Dendritic cell treated with granulocyte-macrophage colony-stimulating factor and Interleukin-4, amounts not matched to agents 40 ng/mL and 50 ng/mL, for 4 days (primary cell): ENCODE measurements around the gene TARBP1.
A peak's percentile ranks its signal among the peaks of the same experiment; 100 is the strongest.

Experiments
- H3K27ac Mint-ChIP-seq: one replicate; pipeline ENCODE4 v1.8.0; 2022; ENCODE audit warnings: mild to moderate bottlenecking, mixed read lengths
- H3K27me3 Mint-ChIP-seq: one replicate; pipeline ENCODE4 v1.8.0; 2022; ENCODE audit warnings: mild to moderate bottlenecking, mixed read lengths
- H3K36me3 Mint-ChIP-seq: one replicate; pipeline ENCODE4 v1.8.0; 2022; ENCODE audit warnings: low read depth, mixed read lengths
- H3K4me1 Mint-ChIP-seq: one replicate; pipeline ENCODE4 v1.8.0; 2022; ENCODE audit warnings: low read depth, mixed read lengths
- H3K4me3 Mint-ChIP-seq: one replicate; pipeline ENCODE4 v1.8.0; 2022; ENCODE audit warnings: mild to moderate bottlenecking, moderate library complexity, mixed read lengths
- H3K9me3 Mint-ChIP-seq: one replicate; pipeline ENCODE4 v1.8.0; 2022; ENCODE audit warnings: mixed read lengths
- intact Hi-C: fragments of 100-400 bp; cut with micrococcal nuclease; formaldehyde crosslinking; loops from one replicate; pipeline ENCODE4 v1.15.0; 2022

Gene TARBP1

DNA sequence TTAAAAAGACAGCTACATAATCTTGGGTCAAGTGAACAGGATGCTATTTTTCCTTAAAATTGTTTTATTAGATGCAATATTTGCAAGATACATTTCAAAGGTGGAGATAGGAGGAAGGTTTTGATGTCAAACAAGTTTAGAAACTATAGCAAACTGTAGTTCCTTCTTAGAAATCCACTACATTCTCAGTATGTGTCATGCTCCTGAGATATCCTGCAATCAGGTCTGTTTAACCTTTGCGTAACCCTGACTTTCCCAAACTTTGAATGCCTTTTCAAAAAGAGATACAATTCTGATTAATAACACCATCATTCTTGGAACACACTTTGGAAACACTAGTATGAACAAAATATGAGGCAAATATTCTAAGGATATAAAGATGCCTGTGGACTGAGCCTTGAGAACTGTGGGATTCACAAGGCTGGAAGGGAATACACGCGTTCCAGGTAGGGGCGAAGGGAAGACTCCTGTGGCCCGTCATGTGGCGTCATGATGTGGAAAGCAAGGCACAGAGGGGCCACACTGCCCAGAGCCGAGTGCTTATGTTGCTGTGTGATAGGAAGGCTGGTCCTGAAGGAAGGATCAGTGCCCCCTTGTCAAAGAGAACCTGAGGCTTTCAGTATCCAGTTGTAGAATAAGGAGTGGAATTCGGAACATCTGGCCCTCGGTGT lies 19.6 kb upstream of the TARBP1 start:
- Mint-ChIP-seq H3K27ac (peak overlapping the region; percentile 91), H3K36me3 (no peaks in the 10 kb centered on the region), H3K9me3 (no peaks in the 10 kb centered on the region), H3K27me3 (no peaks in the 10 kb centered on the region), H3K4me3 (no peak overlapping the region), H3K4me1 (peaks cover 49% of the 10 kb centered on the region)
- intact Hi-C loops = loop anchor here (1.0 to 5.0 kb wide), 6 partner anchors 34 to 585 kb away; no protein-coding TSS in a partner anchor

DNA sequence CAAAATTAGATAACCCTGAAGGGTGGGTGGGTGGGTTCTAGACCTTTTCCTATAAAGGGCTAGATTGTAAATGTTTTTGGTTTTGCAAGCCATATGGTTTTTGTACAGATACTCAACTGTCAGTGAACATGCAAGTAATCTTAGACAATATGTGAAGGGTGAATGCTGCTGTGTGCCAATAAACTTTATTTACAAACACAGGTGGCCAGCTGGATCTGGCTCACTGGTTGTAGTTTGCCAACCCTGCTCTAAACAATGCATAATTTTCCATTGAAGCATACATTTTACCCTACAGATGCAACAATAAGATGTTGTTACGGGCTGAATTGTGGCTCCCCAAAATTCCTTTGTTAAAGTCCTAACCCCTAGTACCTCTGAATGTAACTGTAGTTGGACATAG lies 18.6 kb upstream of the TARBP1 start:
- Mint-ChIP-seq H3K4me1 (peaks cover 44% of the 10 kb centered on the region), H3K9me3 (no peaks in the 10 kb centered on the region), H3K27ac (peak overlapping the region; percentile 60), H3K27me3 (no peaks in the 10 kb centered on the region), H3K4me3 (no peak overlapping the region), H3K36me3 (no peaks in the 10 kb centered on the region)
- intact Hi-C loops = loop anchor here (5.0 kb wide), 4 partner anchors 35 to 480 kb away; no protein-coding TSS in a partner anchor

DNA sequence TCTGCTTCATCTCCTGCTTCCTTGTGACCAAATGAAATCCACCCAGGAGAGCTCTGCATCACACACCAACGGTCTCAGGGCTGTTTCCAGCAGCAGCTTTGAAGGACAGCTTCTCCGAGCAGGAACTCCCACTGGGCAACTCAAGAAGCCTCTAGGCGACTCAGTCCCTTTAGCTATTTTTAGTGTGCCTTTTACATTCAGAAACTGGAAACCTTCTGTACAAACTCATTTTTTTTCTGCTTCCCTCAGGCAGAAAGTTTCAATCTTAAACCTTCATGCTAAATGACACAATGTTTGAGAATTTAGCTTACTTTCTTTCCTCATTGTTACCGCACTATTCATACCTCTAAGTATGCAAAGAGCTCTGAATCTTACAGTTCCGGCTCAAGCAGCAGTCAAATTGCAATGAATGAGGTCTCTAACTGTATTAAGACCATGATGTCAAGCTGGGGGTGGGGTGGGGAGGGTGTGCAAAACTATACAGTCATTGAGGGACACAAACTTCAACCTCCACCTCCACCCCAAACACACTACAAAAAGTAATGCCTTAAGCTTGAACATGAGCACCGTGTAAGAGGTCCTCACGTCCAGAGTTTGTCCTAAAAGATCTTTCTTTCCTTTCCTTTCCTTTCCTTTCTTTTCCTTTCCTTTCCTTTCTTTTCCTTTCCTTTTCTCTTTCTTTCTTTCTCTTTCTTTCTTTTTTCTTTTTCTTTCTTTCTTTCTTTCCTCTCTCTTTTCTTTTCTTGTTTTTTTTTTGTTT lies 16.4 kb upstream of the TARBP1 start:
- intact Hi-C loops = loop anchor here (5.0 kb wide), 4 partner anchors 37 to 482 kb away; no protein-coding TSS in a partner anchor
- H3K27me3 Mint-ChIP-seq = no peaks in the 10 kb centered on the region
- H3K36me3 Mint-ChIP-seq = no peaks in the 10 kb centered on the region
- H3K4me1 Mint-ChIP-seq = peaks cover 45% of the 10 kb centered on the region
- H3K27ac Mint-ChIP-seq = peak overlapping the region; percentile 51
- no peak overlapping the region for H3K4me3 Mint-ChIP-seq
- no peaks in the 10 kb centered on the region for H3K9me3 Mint-ChIP-seq

DNA sequence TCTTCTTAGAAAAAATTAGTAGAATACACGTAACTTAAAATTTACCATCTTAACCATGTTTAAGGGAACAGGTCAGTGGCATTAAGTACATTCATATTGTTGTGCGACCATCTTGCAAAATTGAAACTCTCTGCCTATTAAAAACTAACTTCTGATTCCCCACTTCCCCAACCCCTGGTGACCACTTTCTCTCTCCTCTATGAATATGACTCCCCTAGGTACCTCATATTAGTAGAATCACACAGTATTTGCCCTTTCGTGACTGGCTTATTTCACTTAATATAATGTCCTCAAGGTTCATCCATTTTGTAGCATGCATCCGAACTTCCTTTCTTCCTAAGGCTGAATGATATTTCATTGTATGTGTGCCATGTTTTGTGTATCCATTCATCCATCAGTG lies 15.1 kb upstream of the TARBP1 start:
- H3K27me3 Mint-ChIP-seq = no peaks in the 10 kb centered on the region
- no peaks in the 10 kb centered on the region for H3K36me3 Mint-ChIP-seq
- intact Hi-C loops = no loop called here
- H3K4me3 Mint-ChIP-seq = no peak overlapping the region
- no peaks in the 10 kb centered on the region for H3K9me3 Mint-ChIP-seq
- H3K27ac Mint-ChIP-seq = no peak overlapping the region
- peaks cover 38% of the 10 kb centered on the region for H3K4me1 Mint-ChIP-seq

DNA sequence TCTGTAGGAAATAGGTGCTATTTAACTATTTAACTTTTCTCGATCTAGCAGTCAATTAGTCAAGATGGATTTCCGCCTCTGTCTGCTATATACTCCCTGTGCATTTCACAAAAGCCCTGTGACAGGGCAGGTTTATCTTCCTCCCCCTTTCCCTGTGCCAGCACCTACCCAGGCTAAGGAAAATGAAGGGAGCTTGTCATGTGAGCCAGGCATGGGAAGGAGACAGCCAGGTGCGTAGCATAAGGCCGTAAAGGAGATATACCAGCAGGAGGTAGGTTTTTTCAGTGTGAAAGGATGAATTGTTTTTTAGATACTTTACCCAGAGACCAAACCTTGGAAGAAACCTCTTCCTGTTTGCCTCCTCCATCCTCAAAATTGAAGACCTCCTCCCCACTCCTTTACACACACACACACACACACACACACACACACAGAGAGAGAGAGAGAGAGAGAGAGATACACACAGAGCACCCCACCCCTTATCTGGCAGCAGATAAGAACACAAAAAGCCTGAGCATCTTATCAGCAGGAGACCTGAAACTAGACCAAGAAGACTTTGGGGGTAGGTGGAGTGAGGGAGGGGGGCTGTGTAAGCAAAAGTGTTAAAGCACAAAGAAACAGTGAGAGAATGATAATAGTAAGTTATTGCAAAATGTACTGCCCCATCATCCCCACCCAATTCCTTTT lies 12.0 kb upstream of the TARBP1 start:
- Mint-ChIP-seq H3K27ac (peak overlapping the region; percentile 64), H3K4me1 (peaks cover 53% of the 10 kb centered on the region), H3K4me3 (no peak overlapping the region)

DNA sequence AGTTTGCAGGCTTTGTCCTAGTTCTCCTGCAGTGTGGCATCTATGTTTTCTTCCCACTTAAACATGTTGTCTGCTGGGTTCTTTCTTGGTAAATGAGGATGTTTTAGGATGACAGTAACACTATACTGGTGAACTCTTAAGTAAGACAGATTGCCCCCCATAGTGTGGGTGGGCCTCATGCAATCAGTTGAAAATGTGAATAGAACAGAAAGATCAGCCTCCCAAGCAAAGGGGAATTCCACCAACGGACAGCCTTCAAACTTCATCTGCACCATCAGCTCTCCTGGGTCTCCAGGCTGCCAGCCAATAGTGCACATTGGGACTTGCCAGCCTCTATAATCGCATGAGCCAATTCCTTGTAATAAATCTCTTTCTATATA lies 10.7 kb upstream of the TARBP1 start:
- H3K4me1 Mint-ChIP-seq = peaks cover 44% of the 10 kb centered on the region
- H3K36me3 Mint-ChIP-seq = no peaks in the 10 kb centered on the region
- H3K27me3 Mint-ChIP-seq = no peaks in the 10 kb centered on the region
- intact Hi-C loops = no loop called here
- H3K9me3 Mint-ChIP-seq = no peaks in the 10 kb centered on the region
- no peak overlapping the region for H3K27ac Mint-ChIP-seq
- H3K4me3 Mint-ChIP-seq = no peak overlapping the region

More for the DNA sequence above, 12.0 kb upstream of the TARBP1 start:
- intact Hi-C loops = no loop called here
- no peaks in the 10 kb centered on the region for H3K9me3 Mint-ChIP-seq
- no peaks in the 10 kb centered on the region for H3K27me3 Mint-ChIP-seq
- H3K36me3 Mint-ChIP-seq = no peaks in the 10 kb centered on the region

DNA sequence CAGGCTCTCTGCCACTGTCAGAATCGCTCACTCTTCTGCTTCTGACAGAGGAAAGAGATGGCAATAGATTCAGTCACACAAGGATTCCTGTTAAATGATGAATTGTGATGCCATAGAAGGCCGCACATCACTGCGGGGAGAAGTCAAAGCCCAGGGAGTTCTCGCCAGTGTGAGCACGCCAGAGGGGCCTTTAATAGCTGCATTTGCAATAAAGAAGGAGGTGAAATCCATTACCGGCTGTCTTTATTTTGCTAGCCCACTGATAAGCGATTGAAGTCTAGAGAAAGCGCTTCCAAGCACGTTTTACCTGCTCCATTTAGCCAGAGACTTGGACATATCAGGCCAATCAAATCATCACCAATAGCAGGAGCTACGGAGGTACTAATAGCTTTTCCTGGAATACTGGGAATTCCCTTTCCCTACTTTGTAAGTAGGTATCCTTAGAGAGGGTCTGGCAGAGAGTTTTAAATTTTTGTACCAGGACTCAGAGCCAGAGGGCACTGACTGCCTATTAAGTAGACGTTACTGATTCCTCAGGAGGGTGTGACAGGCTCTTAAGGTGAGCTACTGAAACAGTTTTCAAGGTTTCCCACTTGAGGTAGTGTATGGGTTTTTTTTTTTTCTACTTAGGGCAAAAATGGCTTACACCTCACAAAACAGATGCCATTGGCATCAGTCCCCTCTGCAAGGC lies 10.2 kb upstream of the TARBP1 start:
- peak overlapping the region; percentile 13 for H3K4me3 Mint-ChIP-seq
- no peaks in the 10 kb centered on the region for H3K27me3 Mint-ChIP-seq
- H3K36me3 Mint-ChIP-seq = no peaks in the 10 kb centered on the region
- H3K27ac Mint-ChIP-seq = peak overlapping the region; percentile 59
- peaks cover 44% of the 10 kb centered on the region for H3K4me1 Mint-ChIP-seq
- no peaks in the 10 kb centered on the region for H3K9me3 Mint-ChIP-seq
- intact Hi-C loops = no loop called here

DNA sequence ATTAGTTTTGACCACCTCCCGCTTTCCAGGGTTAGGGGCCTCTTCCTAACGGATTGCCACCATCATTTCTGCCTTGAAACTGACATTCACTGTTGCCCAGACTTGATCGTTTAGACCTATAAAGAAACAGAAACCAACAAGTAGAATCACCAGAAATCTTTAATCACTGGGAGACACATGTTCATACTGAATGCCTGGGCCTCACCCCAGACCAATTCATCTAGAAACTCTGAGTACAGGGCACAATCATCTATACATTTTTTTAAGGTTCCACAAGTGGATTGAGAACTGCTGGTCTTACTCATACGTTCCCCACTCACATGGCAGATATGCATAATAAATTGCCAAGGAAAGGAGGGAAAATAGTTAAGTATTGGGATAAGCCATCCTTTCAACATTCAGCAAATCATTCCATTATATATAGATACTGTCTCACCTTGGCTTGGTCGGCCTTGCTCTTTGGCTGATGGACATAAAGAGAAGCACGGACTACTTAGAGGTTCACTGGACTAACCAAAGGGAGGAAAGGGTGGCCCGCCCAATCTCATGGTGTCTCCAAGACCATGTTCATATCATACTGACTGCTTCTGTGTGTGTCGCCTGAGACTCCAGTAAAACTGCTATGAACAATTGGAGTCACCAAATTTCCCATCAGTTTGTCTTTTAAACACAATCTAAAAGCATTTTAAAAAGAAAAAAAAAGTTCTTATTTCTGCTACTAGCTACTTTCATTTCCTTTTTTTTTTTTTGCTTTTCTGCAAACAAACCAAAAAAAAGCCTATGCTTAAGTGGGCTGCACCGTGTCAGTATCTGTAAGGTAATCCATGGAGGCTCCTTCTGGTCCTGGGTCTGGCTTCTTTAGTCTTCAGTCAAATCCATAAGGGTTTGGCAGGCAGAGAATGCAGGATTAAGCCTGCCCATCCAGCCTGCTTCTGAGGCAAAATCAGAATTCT lies 9.4 kb upstream of the TARBP1 start:
- peaks cover 44% of the 10 kb centered on the region for H3K4me1 Mint-ChIP-seq
- H3K27me3 Mint-ChIP-seq = peaks cover 4% of the 10 kb centered on the region
- intact Hi-C loops = no loop called here
- peak overlapping the region; percentile 13 for H3K4me3 Mint-ChIP-seq
- no peaks in the 10 kb centered on the region for H3K9me3 Mint-ChIP-seq
- H3K27ac Mint-ChIP-seq = peak overlapping the region; percentile 59
- no peaks in the 10 kb centered on the region for H3K36me3 Mint-ChIP-seq

DNA sequence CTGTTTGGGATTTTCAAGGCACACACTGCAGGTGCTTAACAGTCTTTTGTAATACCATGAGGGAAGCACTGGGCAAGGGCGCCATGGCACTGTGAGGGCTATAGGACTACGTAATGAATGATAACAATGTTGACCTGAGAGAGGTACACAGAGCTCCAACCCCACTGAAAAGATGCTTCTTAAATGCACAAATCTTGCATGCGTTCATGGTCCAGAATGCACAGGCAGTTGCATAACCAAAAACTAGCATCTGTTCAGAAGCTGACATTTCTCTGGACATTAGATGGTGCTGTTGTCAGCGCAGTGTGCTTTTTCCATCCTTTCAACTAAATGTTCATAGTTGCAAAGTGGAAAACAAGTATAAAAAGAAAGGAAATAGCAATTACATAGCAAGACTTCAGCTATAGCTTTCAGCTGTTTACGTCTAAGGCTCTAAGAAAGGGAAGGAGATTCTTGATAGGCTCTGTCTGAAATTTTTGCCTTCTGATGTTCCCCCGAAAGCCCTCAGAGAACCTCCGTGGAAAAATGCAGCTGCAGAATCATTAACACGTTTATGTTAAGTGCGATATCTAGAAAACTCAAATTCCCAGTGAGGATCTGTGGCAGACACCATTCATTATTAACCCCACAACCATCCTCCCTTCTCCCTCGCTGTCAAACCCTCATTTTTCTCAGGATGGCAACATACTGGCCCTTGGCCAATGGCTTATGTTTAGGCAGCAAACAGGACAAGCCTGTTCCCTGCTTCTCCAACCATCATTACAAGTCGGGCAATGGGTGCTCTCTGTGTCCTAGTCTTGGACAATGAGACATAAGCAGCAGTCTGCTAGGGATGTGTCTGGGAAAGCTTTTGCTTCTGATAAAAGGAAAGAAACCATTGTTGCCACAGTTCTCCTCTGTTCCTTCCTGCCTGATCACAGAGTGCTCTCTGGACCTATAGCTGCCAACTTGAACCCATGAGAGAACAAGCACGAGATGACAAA lies 8.2 kb upstream of the TARBP1 start:
- Mint-ChIP-seq H3K27ac (no peak overlapping the region), H3K9me3 (no peaks in the 10 kb centered on the region), H3K36me3 (no peaks in the 10 kb centered on the region), H3K4me3 (no peak overlapping the region), H3K27me3 (peaks cover 12% of the 10 kb centered on the region), H3K4me1 (peaks cover 44% of the 10 kb centered on the region)
- intact Hi-C loops = no loop called here

DNA sequence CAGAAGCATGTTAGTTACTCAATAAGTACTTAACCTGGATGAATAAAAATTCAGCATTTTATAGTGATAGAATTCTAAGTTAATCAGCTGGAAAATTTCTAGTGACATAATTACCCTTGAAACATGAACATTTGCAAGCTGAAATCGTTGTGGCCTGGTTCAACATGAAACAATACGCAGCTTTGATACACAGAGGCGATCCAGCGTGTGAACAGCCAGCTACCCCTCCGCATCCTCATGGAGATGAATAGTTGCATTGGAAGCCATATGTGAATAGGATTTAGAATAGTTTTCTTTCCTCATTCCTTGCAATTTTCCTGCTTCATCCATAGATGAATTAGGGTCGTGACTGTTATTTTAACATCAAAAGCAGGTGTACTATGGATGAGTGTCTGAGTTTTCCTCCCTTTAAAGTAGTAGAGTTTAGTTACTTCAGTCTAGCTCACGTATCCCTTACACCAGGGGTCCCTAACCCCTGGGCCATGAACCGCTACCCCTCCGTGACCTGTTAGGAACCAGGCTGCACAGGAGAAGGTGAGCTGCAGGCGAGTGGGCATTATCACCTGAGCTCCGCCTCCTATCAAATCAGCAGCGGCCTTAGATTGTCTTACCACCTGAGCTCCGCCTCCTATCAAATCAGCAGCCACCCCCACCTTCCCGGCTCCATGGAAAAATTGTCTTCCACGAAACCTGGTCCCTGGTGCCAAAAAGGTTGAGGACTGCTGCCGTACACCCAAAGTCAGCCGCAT lies 6.2 kb upstream of the TARBP1 start:
- intact Hi-C loops = no loop called here
- no peak overlapping the region for H3K27ac Mint-ChIP-seq
- peaks cover 16% of the 10 kb centered on the region for H3K27me3 Mint-ChIP-seq
- peaks cover 35% of the 10 kb centered on the region for H3K4me1 Mint-ChIP-seq
- no peaks in the 10 kb centered on the region for H3K36me3 Mint-ChIP-seq
- no peak overlapping the region for H3K4me3 Mint-ChIP-seq
- no peaks in the 10 kb centered on the region for H3K9me3 Mint-ChIP-seq

DNA sequence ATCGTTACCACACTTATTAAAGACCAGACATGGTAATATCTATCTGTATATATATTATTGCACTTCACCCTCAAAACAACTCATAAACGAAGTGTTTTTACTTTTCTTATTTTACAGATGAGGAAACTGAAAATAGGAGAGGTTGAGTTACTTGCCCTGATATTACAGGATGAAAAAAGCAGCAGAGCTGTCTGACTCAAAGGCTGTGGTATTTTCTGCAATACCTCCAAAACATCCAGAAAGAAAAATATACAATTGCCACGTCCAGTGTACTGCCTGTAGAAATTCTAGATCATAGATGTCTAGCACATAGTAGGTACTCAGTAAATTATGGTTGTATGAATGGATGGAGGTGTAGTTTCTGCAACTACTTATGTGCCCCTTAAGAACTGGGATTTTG lies 5.2 kb upstream of the TARBP1 start:
- Mint-ChIP-seq H3K27ac (no peak overlapping the region), H3K4me1 (peaks cover 30% of the 10 kb centered on the region), H3K36me3 (no peaks in the 10 kb centered on the region), H3K9me3 (no peaks in the 10 kb centered on the region), H3K27me3 (peaks cover 16% of the 10 kb centered on the region), H3K4me3 (no peak overlapping the region)
- intact Hi-C loops = no loop called here

DNA sequence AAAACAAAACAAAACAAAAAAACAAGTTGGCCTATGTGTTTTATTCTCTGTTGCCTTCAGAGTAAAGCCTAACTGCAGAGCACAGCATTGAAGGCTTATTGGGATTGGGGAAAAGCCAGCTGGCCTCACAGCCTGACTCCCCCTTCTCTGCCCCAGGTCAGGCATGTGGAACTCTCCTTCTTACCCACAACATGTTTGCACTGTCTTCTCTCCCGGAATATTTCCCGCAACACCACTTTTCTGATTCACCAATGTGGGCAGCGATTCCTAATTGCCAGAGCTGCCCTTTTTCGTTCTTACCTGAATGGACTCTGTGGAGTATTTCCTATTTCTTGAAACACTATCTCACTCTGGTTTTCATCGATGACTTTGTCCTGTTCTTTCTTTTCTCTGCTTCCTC lies 2.8 kb upstream of the TARBP1 start:
- Mint-ChIP-seq H3K4me3 (no peak overlapping the region), H3K36me3 (no peaks in the 10 kb centered on the region), H3K27me3 (peaks cover 16% of the 10 kb centered on the region), H3K9me3 (no peaks in the 10 kb centered on the region), H3K4me1 (peaks cover 13% of the 10 kb centered on the region), H3K27ac (no peak overlapping the region)
- intact Hi-C loops = no loop called here
